ENCODE measurements around the gene PTPN18.

PTPN18 gene, protein sequence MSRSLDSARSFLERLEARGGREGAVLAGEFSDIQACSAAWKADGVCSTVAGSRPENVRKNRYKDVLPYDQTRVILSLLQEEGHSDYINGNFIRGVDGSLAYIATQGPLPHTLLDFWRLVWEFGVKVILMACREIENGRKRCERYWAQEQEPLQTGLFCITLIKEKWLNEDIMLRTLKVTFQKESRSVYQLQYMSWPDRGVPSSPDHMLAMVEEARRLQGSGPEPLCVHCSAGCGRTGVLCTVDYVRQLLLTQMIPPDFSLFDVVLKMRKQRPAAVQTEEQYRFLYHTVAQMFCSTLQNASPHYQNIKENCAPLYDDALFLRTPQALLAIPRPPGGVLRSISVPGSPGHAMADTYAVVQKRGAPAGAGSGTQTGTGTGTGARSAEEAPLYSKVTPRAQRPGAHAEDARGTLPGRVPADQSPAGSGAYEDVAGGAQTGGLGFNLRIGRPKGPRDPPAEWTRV
- long read RNA-seq, transcript PTPN18-207 (2 exons, 1,717 nt), result major isoform, 13 of 15 reads
- long read RNA-seq, partial matches to known transcripts, result 0 of 15 reads
- long read RNA-seq, other reads (novel, unspliced or antisense), result 1 of 15 reads

DNA sequence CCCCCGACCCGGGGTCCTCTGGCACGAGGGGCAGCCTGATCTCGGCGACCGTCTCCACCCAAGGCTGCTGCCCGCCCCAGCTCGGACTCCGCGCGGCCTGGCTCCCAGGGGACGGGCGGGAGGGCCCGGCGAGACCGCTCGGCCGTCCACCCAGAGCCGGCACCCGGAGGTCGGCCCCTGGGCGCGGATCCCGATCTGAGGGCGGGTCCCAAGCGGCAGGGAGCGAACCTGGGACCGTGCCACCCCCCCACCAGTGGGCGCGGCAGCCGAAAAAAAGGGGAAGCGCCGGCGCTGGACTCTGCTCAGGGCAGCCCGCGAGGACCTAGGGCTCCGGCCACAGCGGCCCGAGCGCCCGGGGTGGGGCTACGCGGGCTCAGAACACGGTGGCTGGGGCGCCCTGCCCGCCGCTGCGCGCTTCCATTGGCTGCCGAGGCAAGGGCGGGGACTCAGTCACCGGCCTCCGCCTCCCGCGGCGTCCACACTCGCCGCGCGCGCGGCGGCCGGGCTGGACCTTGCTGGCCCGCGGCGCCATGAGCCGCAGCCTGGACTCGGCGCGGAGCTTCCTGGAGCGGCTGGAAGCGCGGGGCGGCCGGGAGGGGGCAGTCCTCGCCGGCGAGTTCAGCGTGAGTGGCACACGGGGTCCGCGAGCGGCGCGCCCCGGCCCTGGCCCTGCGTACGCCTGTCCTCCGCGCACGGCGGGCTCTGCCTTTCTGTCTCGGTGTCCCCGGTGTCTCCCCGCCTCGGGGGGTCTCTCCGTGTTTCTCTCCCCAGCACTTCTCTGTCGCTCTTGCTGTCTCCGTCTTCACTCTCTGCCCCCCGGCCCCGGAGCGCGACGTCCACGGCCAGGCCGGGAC is at the start of gene PTPN18:
Gene PTPN18, plus strand, starts transcription at position 479 of the 854 bp plus-strand sequence. Its CDS starts 52 bp downstream, at position 531.
- H3K4me3 ChIP-seq (replicated peaks; ENCODE audit: insufficient read depth, low read length), result peak within 1 kb of the TSS; percentile 76
- H3K27me3 ChIP-seq (ENCODE audit: insufficient read depth, poor library complexity, severe bottlenecking), result no peaks in the 10 kb centered on the region
- DNase-seq (ENCODE audit: low read depth in 1 of 2, low spot score in 1 of 2), result peak; percentile 63 to 67
- peak within 1 kb of the TSS; percentile 43; the same call in 1 of the 2 replicates for H3K27ac ChIP-seq (replicated peaks)
- TF ChIP-seq SPI1 (IDR thresholded peaks at IDR 0.05; ENCODE audit: borderline replicate concordance, low read depth) (peak; percentile 22; the same call in 1 of the 2 replicates), POLR2AphosphoS5 (IDR thresholded peaks at IDR 0.05; ENCODE audit: low read depth) (0 out of 2 replicates have a peak, but pooled peaks have one; percentile 19), GABPA (IDR thresholded peaks at IDR 0.05; ENCODE audit: low read depth) (no peak)

DNA sequence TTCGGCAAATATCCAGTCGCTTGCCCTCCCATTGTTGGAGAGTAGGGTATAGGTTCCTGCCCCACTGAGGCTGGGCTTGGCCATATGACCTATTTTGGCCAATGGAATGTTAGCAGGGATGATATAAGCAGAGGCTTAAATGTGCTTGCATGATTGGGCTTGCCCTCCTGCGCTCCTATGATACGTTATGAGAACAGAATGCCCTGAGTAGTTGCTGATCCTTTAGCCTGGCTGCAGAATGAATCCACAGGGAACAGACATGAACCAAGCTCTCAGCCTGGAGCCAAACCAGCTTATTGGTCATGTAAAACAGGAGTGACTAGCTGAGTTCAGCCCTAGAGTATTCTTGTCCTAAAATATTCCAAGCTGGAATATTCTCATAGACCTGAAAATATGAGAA is 48.0 kb upstream of the PTPN18 start:
- no peak overlapping the region for H3K27ac ChIP-seq (replicated peaks)
- H3K27me3 ChIP-seq (ENCODE audit: insufficient read depth, poor library complexity, severe bottlenecking), result no peaks in the 10 kb centered on the region
- no peak for DNase-seq (ENCODE audit: low read depth in 1 of 2, low spot score in 1 of 2)
- TF ChIP-seq, protein P1, sequence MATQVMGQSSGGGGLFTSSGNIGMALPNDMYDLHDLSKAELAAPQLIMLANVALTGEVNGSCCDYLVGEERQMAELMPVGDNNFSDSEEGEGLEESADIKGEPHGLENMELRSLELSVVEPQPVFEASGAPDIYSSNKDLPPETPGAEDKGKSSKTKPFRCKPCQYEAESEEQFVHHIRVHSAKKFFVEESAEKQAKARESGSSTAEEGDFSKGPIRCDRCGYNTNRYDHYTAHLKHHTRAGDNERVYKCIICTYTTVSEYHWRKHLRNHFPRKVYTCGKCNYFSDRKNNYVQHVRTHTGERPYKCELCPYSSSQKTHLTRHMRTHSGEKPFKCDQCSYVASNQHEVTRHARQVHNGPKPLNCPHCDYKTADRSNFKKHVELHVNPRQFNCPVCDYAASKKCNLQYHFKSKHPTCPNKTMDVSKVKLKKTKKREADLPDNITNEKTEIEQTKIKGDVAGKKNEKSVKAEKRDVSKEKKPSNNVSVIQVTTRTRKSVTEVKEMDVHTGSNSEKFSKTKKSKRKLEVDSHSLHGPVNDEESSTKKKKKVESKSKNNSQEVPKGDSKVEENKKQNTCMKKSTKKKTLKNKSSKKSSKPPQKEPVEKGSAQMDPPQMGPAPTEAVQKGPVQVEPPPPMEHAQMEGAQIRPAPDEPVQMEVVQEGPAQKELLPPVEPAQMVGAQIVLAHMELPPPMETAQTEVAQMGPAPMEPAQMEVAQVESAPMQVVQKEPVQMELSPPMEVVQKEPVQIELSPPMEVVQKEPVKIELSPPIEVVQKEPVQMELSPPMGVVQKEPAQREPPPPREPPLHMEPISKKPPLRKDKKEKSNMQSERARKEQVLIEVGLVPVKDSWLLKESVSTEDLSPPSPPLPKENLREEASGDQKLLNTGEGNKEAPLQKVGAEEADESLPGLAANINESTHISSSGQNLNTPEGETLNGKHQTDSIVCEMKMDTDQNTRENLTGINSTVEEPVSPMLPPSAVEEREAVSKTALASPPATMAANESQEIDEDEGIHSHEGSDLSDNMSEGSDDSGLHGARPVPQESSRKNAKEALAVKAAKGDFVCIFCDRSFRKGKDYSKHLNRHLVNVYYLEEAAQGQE (IDR thresholded peaks at IDR 0.05; ENCODE audit: insufficient replicate concordance, low read depth), result no peak
- no peak for TF ChIP-seq SPI1 (IDR thresholded peaks at IDR 0.05; ENCODE audit: borderline replicate concordance, low read depth)
- TF ChIP-seq POLR2AphosphoS5 (IDR thresholded peaks at IDR 0.05; ENCODE audit: low read depth), result no peak
- TF ChIP-seq, protein P2, sequence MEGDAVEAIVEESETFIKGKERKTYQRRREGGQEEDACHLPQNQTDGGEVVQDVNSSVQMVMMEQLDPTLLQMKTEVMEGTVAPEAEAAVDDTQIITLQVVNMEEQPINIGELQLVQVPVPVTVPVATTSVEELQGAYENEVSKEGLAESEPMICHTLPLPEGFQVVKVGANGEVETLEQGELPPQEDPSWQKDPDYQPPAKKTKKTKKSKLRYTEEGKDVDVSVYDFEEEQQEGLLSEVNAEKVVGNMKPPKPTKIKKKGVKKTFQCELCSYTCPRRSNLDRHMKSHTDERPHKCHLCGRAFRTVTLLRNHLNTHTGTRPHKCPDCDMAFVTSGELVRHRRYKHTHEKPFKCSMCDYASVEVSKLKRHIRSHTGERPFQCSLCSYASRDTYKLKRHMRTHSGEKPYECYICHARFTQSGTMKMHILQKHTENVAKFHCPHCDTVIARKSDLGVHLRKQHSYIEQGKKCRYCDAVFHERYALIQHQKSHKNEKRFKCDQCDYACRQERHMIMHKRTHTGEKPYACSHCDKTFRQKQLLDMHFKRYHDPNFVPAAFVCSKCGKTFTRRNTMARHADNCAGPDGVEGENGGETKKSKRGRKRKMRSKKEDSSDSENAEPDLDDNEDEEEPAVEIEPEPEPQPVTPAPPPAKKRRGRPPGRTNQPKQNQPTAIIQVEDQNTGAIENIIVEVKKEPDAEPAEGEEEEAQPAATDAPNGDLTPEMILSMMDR (IDR thresholded peaks at IDR 0.05; ENCODE audit: insufficient read depth, low read length), result no peak
- TF ChIP-seq GABPA (IDR thresholded peaks at IDR 0.05; ENCODE audit: low read depth), result no peak
- no peak overlapping the region for H3K4me3 ChIP-seq (replicated peaks; ENCODE audit: insufficient read depth, low read length)

DNA sequence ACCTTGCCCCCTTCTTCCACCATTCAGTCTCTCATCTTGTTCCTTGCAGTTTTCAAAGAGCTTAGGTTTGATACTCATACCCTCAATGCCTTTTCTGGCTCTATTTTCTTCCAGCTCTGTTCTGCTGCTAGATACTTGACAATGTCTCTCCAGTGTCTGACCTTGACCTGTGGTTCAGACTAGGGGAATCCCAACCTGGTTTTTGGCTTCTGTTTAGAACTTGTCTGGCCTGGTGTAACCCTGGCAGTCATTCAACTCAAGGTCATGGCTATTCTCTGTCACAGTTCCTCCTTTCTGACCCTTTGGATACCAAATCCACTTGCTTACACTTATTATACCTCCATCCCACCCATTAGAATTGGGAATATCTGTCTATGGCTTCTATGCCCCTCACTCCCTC is 45.0 kb upstream of the PTPN18 start:
- H3K4me3 ChIP-seq (replicated peaks; ENCODE audit: insufficient read depth, low read length), result no peak overlapping the region
- no peaks in the 10 kb centered on the region for H3K27me3 ChIP-seq (ENCODE audit: insufficient read depth, poor library complexity, severe bottlenecking)
- TF ChIP-seq, protein P2 (IDR thresholded peaks at IDR 0.05; ENCODE audit: insufficient read depth, low read length), result no peak
- no peak for TF ChIP-seq SPI1 (IDR thresholded peaks at IDR 0.05; ENCODE audit: borderline replicate concordance, low read depth)
- no peak overlapping the region for H3K27ac ChIP-seq (replicated peaks)
- DNase-seq (ENCODE audit: low read depth in 1 of 2, low spot score in 1 of 2), result no peak

DNA sequence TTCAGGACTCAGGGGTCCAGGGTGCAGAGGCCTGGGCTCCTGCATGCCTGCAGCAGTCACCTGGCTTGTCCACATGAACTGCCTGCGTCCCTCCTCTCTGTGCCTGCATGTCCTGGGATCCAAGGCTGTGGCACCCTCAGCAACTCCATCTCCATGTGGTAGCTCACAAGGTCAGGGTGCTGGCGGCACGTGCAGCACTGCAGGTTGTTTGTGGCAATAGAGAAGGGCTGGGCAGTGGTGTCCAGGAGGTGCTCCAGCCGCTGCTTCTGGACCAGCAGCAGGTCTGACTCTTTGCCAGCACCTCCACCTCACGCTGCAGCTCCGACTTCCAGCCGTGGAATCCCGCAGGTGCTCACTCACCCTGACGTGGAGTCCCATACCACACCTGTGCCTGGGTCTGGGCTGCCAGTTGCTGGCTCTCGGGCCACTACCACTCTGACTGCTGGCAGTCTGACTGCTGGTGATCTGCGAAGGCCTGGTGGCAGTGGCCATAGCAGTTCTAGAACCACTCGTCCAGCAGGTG is 42.0 kb upstream of the PTPN18 start:
- no peak overlapping the region for H3K27ac ChIP-seq (replicated peaks)
- DNase-seq (ENCODE audit: low read depth in 1 of 2, low spot score in 1 of 2), result no peak
- TF ChIP-seq, protein P2 (IDR thresholded peaks at IDR 0.05; ENCODE audit: insufficient read depth, low read length), result no peak
- TF ChIP-seq POLR2AphosphoS5 (IDR thresholded peaks at IDR 0.05; ENCODE audit: low read depth), result no peak
- TF ChIP-seq, protein P1 (IDR thresholded peaks at IDR 0.05; ENCODE audit: insufficient replicate concordance, low read depth), result no peak
- TF ChIP-seq SPI1 (IDR thresholded peaks at IDR 0.05; ENCODE audit: borderline replicate concordance, low read depth), result no peak
- no peak for TF ChIP-seq GABPA (IDR thresholded peaks at IDR 0.05; ENCODE audit: low read depth)
- no peak overlapping the region for H3K4me3 ChIP-seq (replicated peaks; ENCODE audit: insufficient read depth, low read length)
- H3K27me3 ChIP-seq (ENCODE audit: insufficient read depth, poor library complexity, severe bottlenecking), result no peaks in the 10 kb centered on the region
